RWPE2 (cell line): ENCODE data around the gene PLAAT4.

ENCODE experiments used
- ATAC-seq: fragments of 200-7000 bp; cut with Tn5 transposase; 3 replicates; pipeline ENCODE4 v1.9.1; 2021; ENCODE audit warnings: low read depth
- DNase-seq: peaks from one replicate; pipeline ENCODE4 v3.0.0-alpha.2; 2020; ENCODE audit warnings: low spot score
- H3K27ac ChIP-seq: fragments of 450-650 bp; 2 replicates; pipeline ENCODE4 v1.5.1; 2017; ENCODE audit warnings: mild to moderate bottlenecking; ENCODE audit not compliant: poor library complexity, severe bottlenecking
- H3K27me3 ChIP-seq: fragments of 250-450 bp; sonication (Bioruptor Pico); 2 replicates; pipeline ENCODE4 v1.5.1; 2021; ENCODE audit warnings: mild to moderate bottlenecking, moderate library complexity; ENCODE audit not compliant: insufficient read depth, poor library complexity, severe bottlenecking
- H3K36me3 ChIP-seq: fragments of 250-450 bp; sonication (Bioruptor Pico); 2 replicates; pipeline ENCODE4 v1.5.1; 2020; ENCODE audit warnings: low read depth, mild to moderate bottlenecking, moderate library complexity
- H3K4me1 ChIP-seq: fragments of 250-450 bp; sonication (Bioruptor Pico); 2 replicates; pipeline ENCODE4 v1.5.1; 2021; ENCODE audit warnings: mild to moderate bottlenecking, moderate library complexity; ENCODE audit not compliant: insufficient read depth, poor library complexity, severe bottlenecking
- H3K4me3 ChIP-seq: fragments of 250-450 bp; sonication (Bioruptor Pico); 2 replicates; pipeline ENCODE4 v1.5.1; 2021; ENCODE audit warnings: mild to moderate bottlenecking, moderate library complexity; ENCODE audit not compliant: severe bottlenecking
- H3K9me3 ChIP-seq: fragments of 250-450 bp; sonication (Bioruptor Pico); 2 replicates; pipeline ENCODE4 v1.5.1; 2021; ENCODE audit warnings: mild to moderate bottlenecking, moderate library complexity; ENCODE audit not compliant: severe bottlenecking
- TF ChIP-seq, protein P1 (sequence below): fragments of 450-650 bp; IDR thresholded peaks from one replicate; pipeline ENCODE4 v1.5.1; 2017; ENCODE audit warnings: mild to moderate bottlenecking, moderate library complexity; ENCODE audit not compliant: poor library complexity, severe bottlenecking

PLAAT4 gene

GRCh38 chr11:63504933-63505586, 31.5 kb upstream of the PLAAT4 start:
- TF ChIP-seq, protein P1, sequence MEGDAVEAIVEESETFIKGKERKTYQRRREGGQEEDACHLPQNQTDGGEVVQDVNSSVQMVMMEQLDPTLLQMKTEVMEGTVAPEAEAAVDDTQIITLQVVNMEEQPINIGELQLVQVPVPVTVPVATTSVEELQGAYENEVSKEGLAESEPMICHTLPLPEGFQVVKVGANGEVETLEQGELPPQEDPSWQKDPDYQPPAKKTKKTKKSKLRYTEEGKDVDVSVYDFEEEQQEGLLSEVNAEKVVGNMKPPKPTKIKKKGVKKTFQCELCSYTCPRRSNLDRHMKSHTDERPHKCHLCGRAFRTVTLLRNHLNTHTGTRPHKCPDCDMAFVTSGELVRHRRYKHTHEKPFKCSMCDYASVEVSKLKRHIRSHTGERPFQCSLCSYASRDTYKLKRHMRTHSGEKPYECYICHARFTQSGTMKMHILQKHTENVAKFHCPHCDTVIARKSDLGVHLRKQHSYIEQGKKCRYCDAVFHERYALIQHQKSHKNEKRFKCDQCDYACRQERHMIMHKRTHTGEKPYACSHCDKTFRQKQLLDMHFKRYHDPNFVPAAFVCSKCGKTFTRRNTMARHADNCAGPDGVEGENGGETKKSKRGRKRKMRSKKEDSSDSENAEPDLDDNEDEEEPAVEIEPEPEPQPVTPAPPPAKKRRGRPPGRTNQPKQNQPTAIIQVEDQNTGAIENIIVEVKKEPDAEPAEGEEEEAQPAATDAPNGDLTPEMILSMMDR: no peak
- Histone ChIP-seq H3K36me3 (no peaks in the 10 kb centered on the region), H3K4me1 (no peaks in the 10 kb centered on the region), H3K27me3 (no peaks in the 10 kb centered on the region), H3K27ac (no peak overlapping the region), H3K9me3 (no peaks in the 10 kb centered on the region), H3K4me3 (no peak overlapping the region)
- DNase-seq (no peak), ATAC-seq (no peak)

- ATAC-seq: no peak
- no peak for DNase-seq
- no peak within 1 kb of the TSS for H3K4me3 ChIP-seq
Measured at GRCh38 chr11:63505857-63506528, 30.6 kb upstream of the PLAAT4 start, which contains the start of gene LGALS12. Gene LGALS12, plus strand, starts transcription at chr11:63506084. Its CDS starts 375 bp downstream, at chr11:63506459.

GRCh38 chr11:63506876-63507275, 29.7 kb upstream of the PLAAT4 start:
- H3K4me3 ChIP-seq: no peak overlapping the region
- H3K27me3 ChIP-seq: no peaks in the 10 kb centered on the region
- ATAC-seq (no peak), DNase-seq (no peak)
- no peaks in the 10 kb centered on the region for H3K4me1 ChIP-seq
- H3K27ac ChIP-seq: no peak overlapping the region
- no peaks in the 10 kb centered on the region for H3K9me3 ChIP-seq
- no peaks in the 10 kb centered on the region for H3K36me3 ChIP-seq
- TF ChIP-seq, protein P1: no peak

More at GRCh38 chr11:63505857-63506528, 30.6 kb upstream of the PLAAT4 start, which contains the start of gene LGALS12:
- TF ChIP-seq, protein P1: no peak
- Histone ChIP-seq H3K27ac (no peak within 1 kb of the TSS), H3K9me3 (no peaks in the 10 kb centered on the region), H3K27me3 (no peaks in the 10 kb centered on the region), H3K4me1 (no peaks in the 10 kb centered on the region), H3K36me3 (no peaks in the 10 kb centered on the region)

- Histone ChIP-seq H3K27me3 (no peaks in the 10 kb centered on the region), H3K4me1 (no peaks in the 10 kb centered on the region), H3K27ac (no peak overlapping the region), H3K4me3 (no peak overlapping the region), H3K36me3 (no peaks in the 10 kb centered on the region), H3K9me3 (no peaks in the 10 kb centered on the region)
- DNase-seq (no peak), ATAC-seq (no peak)
- TF ChIP-seq, protein P1: no peak
Measured at GRCh38 chr11:63507511-63507910, 29.1 kb upstream of the PLAAT4 start.

GRCh38 chr11:63508009-63508408, 28.6 kb upstream of the PLAAT4 start:
- Histone ChIP-seq H3K4me1 (no peaks in the 10 kb centered on the region), H3K27me3 (no peaks in the 10 kb centered on the region), H3K4me3 (no peak overlapping the region), H3K27ac (no peak overlapping the region), H3K9me3 (no peaks in the 10 kb centered on the region), H3K36me3 (no peaks in the 10 kb centered on the region)
- ATAC-seq (no peak), DNase-seq (no peak)
- TF ChIP-seq, protein P1: no peak
